HG03064 (cell line): ENCODE measurements around the gene GLB1L3.

ENCODE experiments used
- ATAC-seq: cut with Tn5 transposase; IDR thresholded peaks from one replicate; pipeline ENCODE4 v1.9.1; 2021; ENCODE audit warnings: low read depth; ENCODE audit not compliant: unreplicated experiment

The GLB1L3 gene

DNA sequence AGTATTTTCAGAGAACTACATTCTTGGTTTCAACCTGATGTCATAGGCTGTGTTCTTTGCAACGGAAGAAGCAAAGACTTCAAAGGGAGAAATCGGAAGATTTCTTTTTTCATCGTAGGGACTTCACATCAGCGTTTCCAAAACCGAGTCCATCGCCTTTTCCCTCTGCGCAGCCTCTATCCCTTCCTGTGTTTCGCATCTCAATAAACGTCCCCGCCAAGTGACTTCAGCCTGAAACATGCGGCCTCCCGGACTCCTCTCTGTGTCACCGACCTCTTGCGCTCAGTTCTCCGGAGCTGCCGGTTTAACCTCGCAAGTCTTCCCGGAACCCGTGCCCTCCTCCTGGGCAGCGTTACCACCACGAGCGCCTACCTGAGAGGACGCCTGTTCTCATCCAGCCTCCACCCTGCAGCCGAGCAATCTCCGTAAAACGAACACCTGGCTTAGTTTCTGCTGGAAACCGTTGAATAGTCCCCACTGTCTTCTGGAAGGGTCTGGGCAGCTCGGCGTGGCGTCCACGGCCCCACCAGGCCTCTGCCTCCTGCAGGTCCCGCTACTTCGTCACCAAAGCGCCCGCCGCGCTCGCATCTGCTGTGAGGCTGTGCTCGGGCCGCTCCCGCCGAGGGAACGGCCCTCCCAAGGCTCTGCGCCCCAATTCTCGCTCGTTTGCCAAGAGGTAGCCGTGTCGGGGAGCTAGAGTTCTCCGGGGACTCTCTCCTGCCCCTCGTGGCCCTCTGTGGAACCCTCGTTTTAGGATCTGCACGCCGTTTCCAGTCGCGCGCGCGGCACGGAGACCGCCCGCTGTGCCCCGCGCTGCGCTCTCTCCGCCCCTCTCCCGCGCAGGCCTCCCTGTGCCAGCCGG is at the start of gene GLB1L3:
TSS of gene GLB1L3 (plus strand) at position 846 of the 862 bp plus-strand sequence. CDS start 362 bp downstream, outside the sequence.
- no peak for ATAC-seq

GRCh38 chr11:134226806-134227325 is 49.3 kb upstream of the GLB1L3 start:
- no peak for ATAC-seq

- peak; percentile 61 for ATAC-seq
Observed at GRCh38 chr11:134228625-134229024, 47.6 kb upstream of the GLB1L3 start.

GRCh38 chr11:134229126-134229790 is 46.9 kb upstream of the GLB1L3 start:
- no peak for ATAC-seq

DNA sequence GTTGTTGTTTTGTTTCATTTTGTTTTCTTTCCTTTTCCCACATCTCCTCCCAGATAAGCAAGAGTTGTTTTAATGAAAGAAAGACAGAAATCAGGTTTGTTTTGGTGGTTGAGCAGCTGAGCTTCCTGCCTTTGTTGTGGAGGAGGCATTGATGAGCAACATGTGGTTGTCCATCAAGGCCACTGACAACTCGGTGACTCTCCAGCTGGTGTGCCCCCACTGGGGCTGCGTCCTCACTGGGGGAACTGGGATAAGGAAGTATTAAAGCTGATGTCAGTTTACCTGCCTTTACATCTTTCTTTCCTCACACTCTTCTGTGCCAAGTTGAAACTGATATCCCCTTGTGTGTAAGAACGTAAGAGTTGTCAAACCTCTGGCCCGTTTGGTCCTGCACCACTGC is 45.8 kb upstream of the GLB1L3 start:
- no peak for ATAC-seq

DNA sequence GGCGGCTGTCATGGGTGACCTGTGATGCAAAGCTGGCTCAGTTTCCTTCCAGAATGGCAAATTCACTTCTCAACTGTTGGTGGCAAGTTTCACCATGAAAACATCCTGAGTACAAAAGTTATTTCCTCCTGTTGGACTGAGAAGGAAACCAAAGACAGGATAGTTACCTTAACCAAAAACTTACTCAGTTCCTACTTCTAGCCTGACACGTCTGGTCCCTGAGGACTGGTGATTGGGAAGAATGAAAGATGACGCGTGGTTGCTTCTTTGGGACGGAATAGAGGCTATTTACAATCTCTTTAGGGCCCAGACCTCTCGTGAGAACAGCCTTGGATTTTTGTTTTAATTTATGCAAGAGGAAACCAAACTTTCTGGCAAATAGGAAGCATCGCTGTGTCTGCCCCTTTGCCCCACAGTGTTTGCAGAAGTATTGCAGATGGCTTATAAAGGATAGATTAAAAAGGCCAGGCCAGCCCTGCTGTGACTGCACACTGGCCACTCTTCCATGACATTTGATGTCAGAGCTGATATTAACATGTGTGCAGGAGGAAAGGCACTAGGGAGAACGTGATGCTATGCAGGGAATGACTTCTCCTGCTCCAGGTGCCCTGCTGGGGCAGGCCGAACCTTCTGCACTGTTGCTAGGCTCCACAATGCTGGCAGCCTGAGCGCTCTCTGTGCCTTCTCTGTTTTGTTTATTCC is 44.1 kb upstream of the GLB1L3 start:
- ATAC-seq = no peak

DNA sequence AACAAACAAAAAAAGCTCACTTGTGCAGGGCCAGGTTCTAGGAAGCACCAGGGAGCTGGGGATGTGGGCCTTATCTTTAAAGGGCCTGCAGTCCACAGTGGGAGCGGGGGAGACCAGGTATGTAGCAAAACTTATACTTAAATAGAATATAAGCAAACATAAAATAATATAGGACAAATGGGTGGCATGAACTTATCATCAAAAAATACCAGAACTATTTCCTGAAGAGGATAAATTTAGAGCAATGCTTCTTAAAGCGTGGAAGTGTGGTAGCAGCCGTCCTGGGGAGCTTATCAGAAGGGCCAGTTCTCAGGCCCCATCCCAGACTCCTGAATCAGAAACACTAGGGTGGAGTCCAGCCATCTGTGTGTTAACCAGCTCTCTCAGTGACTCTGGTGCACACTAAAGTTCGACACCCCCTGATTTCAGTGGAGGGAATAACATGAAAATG is 42.4 kb upstream of the GLB1L3 start:
- no peak for ATAC-seq

DNA sequence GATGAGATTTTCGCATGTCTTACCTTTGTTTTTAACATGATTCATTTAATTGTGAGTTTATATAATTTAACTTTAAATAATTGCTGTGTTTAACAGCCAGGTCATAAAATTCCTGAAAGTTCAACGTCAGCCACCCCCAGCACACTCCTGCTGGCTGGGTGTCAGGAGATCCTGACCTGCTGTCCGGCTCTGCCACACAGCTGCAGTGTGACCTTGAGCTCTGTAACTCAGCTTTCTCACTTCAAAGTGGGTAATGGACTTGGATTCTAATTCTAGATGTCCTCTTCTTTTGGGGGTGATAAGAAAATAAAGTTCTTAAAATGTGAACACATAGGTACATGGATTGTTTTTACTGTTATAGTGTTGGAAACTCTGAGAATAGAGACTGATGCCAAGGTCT is 40.8 kb upstream of the GLB1L3 start:
- no peak for ATAC-seq

DNA sequence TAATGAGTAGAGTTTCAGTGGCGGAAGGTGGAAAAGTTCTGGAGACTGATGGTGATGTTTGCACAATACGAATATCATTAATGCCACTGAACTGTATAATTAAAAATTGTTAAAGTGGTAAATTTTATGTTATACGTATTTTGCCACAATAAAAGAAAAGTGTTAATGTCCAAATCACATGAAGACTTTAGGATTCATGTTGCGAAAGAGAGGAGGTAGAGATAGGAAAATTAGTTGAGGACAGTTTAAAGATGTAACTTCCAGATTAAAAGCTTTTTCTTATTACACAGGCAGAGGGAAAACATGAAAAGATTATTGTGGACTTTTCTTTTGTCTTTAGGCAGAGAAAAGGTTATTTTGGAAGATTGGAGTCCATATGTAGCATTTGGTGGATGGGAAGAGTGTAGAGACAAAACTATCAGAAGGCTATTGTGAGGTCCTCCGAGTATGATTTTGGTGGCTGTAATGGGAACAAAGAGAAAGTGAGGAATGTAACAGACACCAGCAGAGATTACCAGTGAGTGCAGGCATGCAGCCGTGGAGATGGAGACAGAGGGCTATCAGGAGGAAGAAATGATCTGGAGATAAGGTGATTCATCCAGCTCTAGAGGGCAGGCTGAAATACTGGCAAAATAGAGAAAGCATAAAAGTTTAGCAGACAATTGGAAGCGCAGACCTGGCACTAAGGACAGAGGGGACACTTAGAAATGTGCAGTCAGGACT is 39.2 kb upstream of the GLB1L3 start:
- no peak for ATAC-seq

- ATAC-seq = no peak
Observed at GRCh38 chr11:134237557-134237922, 38.6 kb upstream of the GLB1L3 start.

DNA sequence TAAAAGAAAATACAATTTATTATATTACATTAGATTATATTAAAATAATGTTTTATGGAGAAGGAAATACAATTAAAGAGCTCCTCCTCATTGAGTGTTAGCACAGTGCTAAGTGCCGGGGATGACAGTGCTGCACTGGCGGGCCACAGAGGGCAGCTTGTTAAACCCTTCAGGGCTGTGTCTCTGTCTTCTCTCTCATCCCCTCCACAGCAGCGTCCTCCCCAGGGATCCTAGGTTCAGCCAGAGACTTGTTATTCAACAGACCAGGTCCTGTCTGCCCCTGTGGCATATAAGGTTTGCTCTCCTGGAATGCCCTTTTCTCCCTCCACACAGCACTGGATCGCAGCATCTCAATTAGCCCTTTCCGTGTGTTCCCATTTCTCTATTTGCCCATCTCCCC is 37.2 kb upstream of the GLB1L3 start:
- ATAC-seq = no peak

GRCh38 chr11:134240592-134240991 is 35.6 kb upstream of the GLB1L3 start:
- no peak for ATAC-seq

GRCh38 chr11:134242376-134242775 is 33.8 kb upstream of the GLB1L3 start:
- no peak for ATAC-seq

DNA sequence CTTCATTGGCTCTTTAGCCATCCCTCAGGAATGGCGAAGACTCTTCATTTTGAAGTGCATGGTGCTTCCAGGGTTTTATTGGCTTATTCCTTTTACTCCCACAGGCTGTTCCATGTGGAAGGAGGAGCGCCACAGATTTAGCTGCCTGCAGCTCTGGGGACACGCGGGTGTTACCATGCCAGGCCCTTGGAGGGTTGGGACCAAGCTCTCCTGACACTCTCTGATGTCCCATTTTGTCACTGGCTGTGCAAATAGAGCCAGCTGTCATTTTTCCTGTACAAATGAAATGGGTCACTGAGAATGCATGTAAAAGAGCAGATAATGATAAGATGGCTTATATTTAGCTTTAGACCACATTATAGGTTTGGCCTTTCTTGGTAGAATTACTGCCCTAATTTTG is 32.3 kb upstream of the GLB1L3 start:
- ATAC-seq = no peak

DNA sequence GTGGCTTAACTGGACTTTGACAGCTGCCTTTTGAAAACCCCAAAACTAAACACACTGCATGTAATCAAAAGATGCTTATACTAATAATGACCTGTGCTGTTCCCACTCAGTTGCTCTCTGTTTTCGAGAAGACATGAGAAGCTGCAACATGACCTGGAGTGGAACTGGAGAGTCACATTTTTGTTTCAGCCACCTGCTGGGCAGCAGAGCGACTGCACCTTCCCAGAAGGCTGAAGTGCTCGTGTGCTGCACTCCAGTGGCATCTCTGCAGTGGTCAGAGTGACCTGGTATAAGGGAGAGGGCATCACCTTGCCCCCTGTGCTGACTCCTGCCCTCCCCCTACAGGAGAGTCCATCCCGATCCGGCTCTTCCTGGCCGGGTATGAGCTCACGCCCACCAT is 31.6 kb upstream of the GLB1L3 start:
- peak; percentile 69 for ATAC-seq

DNA sequence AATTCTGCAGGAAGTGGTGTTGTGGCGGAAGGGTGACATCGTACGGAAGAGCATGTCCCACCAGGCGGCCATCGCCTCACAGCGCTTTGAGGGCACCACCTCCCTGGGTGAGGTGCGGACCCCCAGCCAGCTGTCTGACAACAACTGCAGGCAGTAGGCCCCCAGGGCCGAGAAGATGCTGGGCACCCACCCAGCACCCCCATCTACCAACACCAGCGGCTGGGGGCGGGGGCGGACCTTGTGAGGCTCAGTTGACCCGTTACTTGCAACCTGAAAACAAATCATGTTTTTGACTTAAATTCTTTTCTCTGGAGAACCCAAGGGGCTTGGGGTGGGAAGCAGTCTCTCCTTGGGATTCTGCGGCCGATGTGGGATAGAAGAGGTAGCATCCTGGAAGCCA is 30.7 kb upstream of the GLB1L3 start:
- no peak for ATAC-seq

- no peak for ATAC-seq
Observed at GRCh38 chr11:134246100-134246499, 30.1 kb upstream of the GLB1L3 start.

GRCh38 chr11:134246678-134247077 is 29.5 kb upstream of the GLB1L3 start:
- ATAC-seq = no peak

DNA sequence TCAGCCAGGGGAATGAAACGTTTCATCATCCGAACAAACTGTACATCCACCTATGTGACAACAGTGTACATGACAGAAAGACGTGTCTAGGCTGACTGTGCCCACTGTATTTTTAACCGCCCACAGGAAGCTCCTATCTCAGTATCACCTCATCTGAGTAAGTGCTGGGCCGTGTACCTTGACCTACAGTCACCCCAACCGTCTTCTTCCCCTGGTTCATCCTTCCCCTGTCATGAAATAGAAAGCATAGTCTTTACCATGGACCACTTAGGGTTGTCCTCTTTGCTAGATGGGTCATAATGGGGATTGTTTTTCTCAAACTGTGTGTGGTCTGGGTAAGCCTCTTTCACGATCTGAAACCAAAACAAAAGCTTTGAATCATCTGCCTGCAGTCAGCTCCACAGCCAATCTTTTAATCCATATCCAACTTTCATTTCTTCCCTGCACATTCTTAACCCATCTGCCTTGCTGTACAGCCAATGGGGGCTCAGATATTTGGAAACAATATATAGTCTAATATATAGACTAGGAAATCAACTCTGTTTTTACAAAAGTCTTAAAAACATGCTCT is 27.2 kb upstream of the GLB1L3 start:
- ATAC-seq = no peak

GRCh38 chr11:134250246-134250645 is 25.9 kb upstream of the GLB1L3 start:
- no peak for ATAC-seq
